Measurements from ENCODE around the gene PRKAA2. TPM values are rescaled to one million over a fixed set of nuclear protein-coding genes. Genes with fewer than 3 reads are reported as not detected.
A peak's percentile ranks its signal among the peaks of the same experiment; 100 is the strongest.

PRKAA2 gene
- total and polyA plus RNA-seq, 2 of the 13 experiments (the other 11 are each of a cell fraction or from before 2014, with no cell fraction given), result 6.0 to 7.5 TPM

DNA sequence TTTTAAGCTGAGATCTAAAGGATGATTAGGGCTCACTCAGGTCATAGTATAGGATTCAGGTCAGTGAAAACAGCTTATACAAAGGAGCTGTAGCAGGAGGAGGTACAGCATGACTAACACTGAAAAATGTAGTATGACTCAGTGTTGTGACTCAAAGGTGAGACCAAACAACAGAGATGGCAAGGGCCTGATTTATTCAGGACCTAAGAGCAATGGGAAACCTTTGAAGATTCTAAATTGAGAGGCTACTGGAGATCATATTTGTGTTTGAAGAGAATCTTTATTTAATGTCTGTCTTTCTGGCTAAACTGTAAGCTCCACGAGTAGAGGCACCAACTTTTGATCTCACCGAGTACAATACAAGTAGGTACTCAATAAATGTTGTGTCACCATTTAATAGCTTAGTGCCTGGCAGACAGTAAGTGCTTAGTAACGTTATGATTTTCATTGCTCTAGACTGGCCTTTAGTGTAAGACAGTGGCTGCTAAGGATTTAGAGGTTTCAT lies 43.5 kb downstream of the PRKAA2 start:
- H3K4me2 ChIP-seq (ENCODE audit: low read depth, low read length), result peak overlapping the region; percentile 34
- no peak overlapping the region for H3K9ac ChIP-seq (ENCODE audit: insufficient read depth, low read depth, low read length)
- H3K4me3 ChIP-seq (replicated peaks in 1 of 3; ENCODE audit: insufficient read depth in 1 of 3, low read depth in 2 of 3, low read length in 3 of 3), result no peak overlapping the region; a peak in 1 of 6 replicates
- no peaks in the 10 kb centered on the region for H3K27me3 ChIP-seq (ENCODE audit: control insufficient read depth in 1 of 2, insufficient read depth in 2 of 2, low read length in 2 of 2)
- no TSS peak for BruUV-seq (replicated peaks)
- peaks cover 31% of the 10 kb centered on the region for H3K79me2 ChIP-seq (ENCODE audit: insufficient read depth, low read length)
- peak; percentile 99 for ATAC-seq
- no peak overlapping the region for H2AFZ ChIP-seq (ENCODE audit: low read length)
- peaks cover 2 to 7% of the 10 kb centered on the region in 2 experiments; a peak in 3 of 5 replicates for H3K36me3 ChIP-seq (replicated peaks in 1 of 2; ENCODE audit: control insufficient read depth in 1 of 2, insufficient read depth in 2 of 2, low read length in 2 of 2)
- H3K4me1 ChIP-seq (ENCODE audit: insufficient read depth, low read length), result peaks cover 36% of the 10 kb centered on the region
- DNase-seq (ENCODE audit: low spot score), result peak; percentile 96
- intact Hi-C loops (cut with micrococcal nuclease; ENCODE audit: unreplicated experiment), result loop anchor here (5.0 kb wide), 1 partner anchor 41 kb away; the partner anchor contains the start of gene PRKAA2
- no peaks in the 10 kb centered on the region; the same call in 1 of the 2 replicates for H4K20me1 ChIP-seq (ENCODE audit: insufficient read depth, low read length)
- ChIA-PET CTCF (ENCODE audit: low intra/inter-chr PET ratio, low total read pairs) (no interaction called here), POLR2A (interaction anchor here (0.8 to 2.2 kb wide), 3 partner anchors 15 to 61 kb away, joined by 3 to 18 read pairs (median 6); partner anchors contain the start of gene PRKAA2)
- 3% methylated on average over 3 of the region's 3 CpGs for WGBS (ENCODE audit: low lambda C conversion rate)
- H3K9me3 ChIP-seq (ENCODE audit: low read length), result no peaks in the 10 kb centered on the region
- H3K27ac ChIP-seq (ENCODE audit: extremely low read length, insufficient read depth, low read length), result peak overlapping the region; percentile 39
- in situ Hi-C loops (cut with HindIII; ENCODE audit: extremely low pct_ligation_motif_present, low pct_unique_long_range_greater_than_20kb), result loop anchor here (5.0 kb wide), 1 partner anchor 41 kb away; the partner anchor contains the start of gene PRKAA2
- FAIRE-seq, result peak; percentile 78
- peak; percentile 73; the same call in 1 of the 2 replicates for TF ChIP-seq RXRB (CRISPR knock-in tag; IDR thresholded peaks at IDR 0.05; ENCODE audit: borderline replicate concordance)
- 0 out of 2 replicates have a peak, but pooled peaks have one; percentile 45 for TF ChIP-seq ZGPAT (CRISPR knock-in tag; IDR thresholded peaks at IDR 0.05)
- no peak for TF ChIP-seq ZNF530 (CRISPR knock-in tag; IDR thresholded peaks at IDR 0.05; ENCODE audit: low read depth)
- no peak for TF ChIP-seq NFE2 (CRISPR knock-in tag; IDR thresholded peaks at IDR 0.05)
- peak; percentile 47; the same call in 1 of the 2 replicates for TF ChIP-seq MIER2 (CRISPR knock-in tag; IDR thresholded peaks at IDR 0.05)
- 0 out of 2 replicates have a peak, but pooled peaks have one; percentile 24 for TF ChIP-seq NKX3-1 (CRISPR knock-in tag; IDR thresholded peaks at IDR 0.05)
- no peak for TF ChIP-seq SMAD1 (CRISPR knock-in tag; IDR thresholded peaks at IDR 0.05; ENCODE audit: borderline replicate concordance, low read depth)
- 0 out of 2 replicates have a peak, but pooled peaks have one; percentile 39 for TF ChIP-seq ELF1 (CRISPR knock-in tag; IDR thresholded peaks at IDR 0.05)
- TF ChIP-seq BRCA1 (CRISPR knock-in tag; IDR thresholded peaks at IDR 0.05), result no peak
- no peak for TF ChIP-seq JARID2 (CRISPR knock-in tag; IDR thresholded peaks at IDR 0.05; ENCODE audit: insufficient replicate concordance)
- TF ChIP-seq POGK (CRISPR knock-in tag; conservative IDR thresholded peaks at IDR 0.05), result no peak
- TF ChIP-seq, protein P1, sequence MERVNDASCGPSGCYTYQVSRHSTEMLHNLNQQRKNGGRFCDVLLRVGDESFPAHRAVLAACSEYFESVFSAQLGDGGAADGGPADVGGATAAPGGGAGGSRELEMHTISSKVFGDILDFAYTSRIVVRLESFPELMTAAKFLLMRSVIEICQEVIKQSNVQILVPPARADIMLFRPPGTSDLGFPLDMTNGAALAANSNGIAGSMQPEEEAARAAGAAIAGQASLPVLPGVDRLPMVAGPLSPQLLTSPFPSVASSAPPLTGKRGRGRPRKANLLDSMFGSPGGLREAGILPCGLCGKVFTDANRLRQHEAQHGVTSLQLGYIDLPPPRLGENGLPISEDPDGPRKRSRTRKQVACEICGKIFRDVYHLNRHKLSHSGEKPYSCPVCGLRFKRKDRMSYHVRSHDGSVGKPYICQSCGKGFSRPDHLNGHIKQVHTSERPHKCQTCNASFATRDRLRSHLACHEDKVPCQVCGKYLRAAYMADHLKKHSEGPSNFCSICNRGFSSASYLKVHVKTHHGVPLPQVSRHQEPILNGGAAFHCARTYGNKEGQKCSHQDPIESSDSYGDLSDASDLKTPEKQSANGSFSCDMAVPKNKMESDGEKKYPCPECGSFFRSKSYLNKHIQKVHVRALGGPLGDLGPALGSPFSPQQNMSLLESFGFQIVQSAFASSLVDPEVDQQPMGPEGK (CRISPR knock-in tag; IDR thresholded peaks at IDR 0.05), result no peak
- TF ChIP-seq HDAC6 (IDR thresholded peaks at IDR 0.05; ENCODE audit: low read depth, low read length), result no peak
- peak; percentile 41; the same call in 1 of the 2 replicates for TF ChIP-seq HNF4G (IDR thresholded peaks at IDR 0.05; ENCODE audit: borderline replicate concordance, low read depth, low read length)
- no peak for TF ChIP-seq HNF4G (CRISPR knock-in tag; IDR thresholded peaks at IDR 0.05; ENCODE audit: borderline replicate concordance, low read depth)
- no peak for TF ChIP-seq U2AF2 (IDR thresholded peaks at IDR 0.05; ENCODE audit: low read depth, low read length)
- peak; percentile 81; the same call in 1 of the 2 replicates for TF ChIP-seq ZBTB20 (CRISPR knock-in tag; IDR thresholded peaks at IDR 0.05; ENCODE audit: borderline replicate concordance, low read depth)
- TF ChIP-seq FOXK2 (IDR thresholded peaks at IDR 0.05), result no peak
- peak; percentile 53; the same call in 1 of the 2 replicates for TF ChIP-seq ZNF644 (CRISPR knock-in tag; IDR thresholded peaks at IDR 0.05; ENCODE audit: low read depth)

Data from HepG2 (cell line).